Thyroid gland (tissue), 4 donors: ENCODE data around the gene PSMG3.

Experiments used
- CTCF ChIP-seq, 6 experiments: fragments of 200-600 bp in 3 of 6; fragments of 450-650 bp in 3 of 6; sonication (generic) in 3 of 6; IDR thresholded peaks; one replicate each; pipeline ENCODE4 v1.5.1; 2016 to 2019; ENCODE audit warnings: antibody characterized with exemption in 6 of 6, mild to moderate bottlenecking in 2 of 6, inconsistent platforms in 1 of 6, moderate library complexity in 1 of 6
- POLR2A ChIP-seq, 2 donors: fragments of 450-650 bp; IDR thresholded peaks; one replicate each; pipeline ENCODE4 v1.6.1; 2017; ENCODE audit warnings: antibody characterized with exemption in 2 of 2, mild to moderate bottlenecking in 2 of 2, moderate library complexity in 1 of 2

DNA sequence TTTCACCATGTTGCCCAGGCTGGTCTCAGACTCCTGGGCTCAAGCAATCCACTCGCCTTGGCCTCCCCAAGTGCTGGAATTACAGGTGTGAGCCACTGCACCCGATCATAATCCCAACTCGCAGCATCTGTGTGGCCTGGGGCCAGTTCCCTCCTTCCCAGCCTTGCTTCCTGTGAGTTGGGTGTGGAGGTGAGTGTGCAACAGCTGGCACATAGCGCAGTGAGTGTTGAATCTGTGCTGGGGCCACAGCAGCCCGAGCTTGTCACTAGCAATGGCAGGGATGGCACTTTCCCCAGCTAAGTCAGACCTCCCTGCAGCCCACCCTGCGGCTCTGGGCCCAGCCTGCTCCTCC, 26.0 kb downstream of the PSMG3 start:
- TF ChIP-seq CTCF (IDR thresholded peaks at IDR 0.05) (no peak), POLR2A (IDR thresholded peaks at IDR 0.05) (no peak)
